H9 (cell line): ENCODE data around the gene DDX47. TPM values are rescaled to one million over a fixed set of nuclear protein-coding genes. Genes with fewer than 3 reads are reported as not detected.

ENCODE experiments used
- DNase-seq: peaks from one replicate; pipeline ENCODE4 v3.0.0-alpha.2; 2017
- H2AFZ ChIP-seq: one replicate; pipeline ENCODE4 v1.6.1; 2013; ENCODE audit warnings: mild to moderate bottlenecking, low read length, control low read depth, moderate library complexity
- H2AK5ac ChIP-seq: 2 replicates; pipeline ENCODE4 v1.6.1; 2013; ENCODE audit warnings: low read length, control low read depth, mixed read lengths; ENCODE audit not compliant: insufficient read length
- H2BK120ac ChIP-seq: one replicate; pipeline ENCODE4 v1.6.1; 2013; ENCODE audit warnings: low read depth, mild to moderate bottlenecking, low read length, control low read depth, inconsistent platforms; ENCODE audit not compliant: poor library complexity, severe bottlenecking
- H2BK12ac ChIP-seq: 2 replicates; pipeline ENCODE4 v1.6.1; 2013; ENCODE audit warnings: low read length, control low read depth, mixed read lengths, low read depth; ENCODE audit not compliant: insufficient read length
- H2BK15ac ChIP-seq: 2 replicates; pipeline ENCODE4 v1.6.1; 2013; ENCODE audit warnings: low read depth, low read length, control low read depth
- H2BK20ac ChIP-seq: one replicate; pipeline ENCODE4 v1.6.1; 2013; ENCODE audit warnings: low read depth, mild to moderate bottlenecking, low read length, control low read depth, inconsistent platforms; ENCODE audit not compliant: poor library complexity, severe bottlenecking
- H2BK5ac ChIP-seq: 2 replicates; pipeline ENCODE4 v1.6.1; 2013; ENCODE audit warnings: low read length, control low read depth, mixed read lengths; ENCODE audit not compliant: insufficient read length
- H3K14ac ChIP-seq: 2 replicates; pipeline ENCODE4 v1.6.1; 2013; ENCODE audit warnings: low read length, control low read depth; ENCODE audit not compliant: insufficient read depth
- H3K18ac ChIP-seq: 2 replicates; pipeline ENCODE4 v1.6.1; 2013; ENCODE audit warnings: low read depth, mild to moderate bottlenecking, mixed read lengths, low read length, control low read depth; ENCODE audit not compliant: insufficient read length
- H3K23ac ChIP-seq: 2 replicates; pipeline ENCODE4 v1.6.1; 2013; ENCODE audit warnings: low read length, control low read depth, mixed read lengths, low read depth; ENCODE audit not compliant: insufficient read length
- H3K23me2 ChIP-seq: 2 replicates; pipeline ENCODE4 v1.6.1; 2013; ENCODE audit warnings: low read depth, mild to moderate bottlenecking, mixed read lengths, low read length, control low read depth; ENCODE audit not compliant: insufficient read length, poor library complexity, severe bottlenecking
- H3K27ac ChIP-seq: 2 replicates; pipeline ENCODE4 v1.5.1; 2013; ENCODE audit warnings: low read length, control low read depth, mixed read lengths, low read depth; ENCODE audit not compliant: insufficient read length
- H3K27me3 ChIP-seq: 2 replicates; pipeline ENCODE4 v1.6.1; 2013; ENCODE audit warnings: low read length, control low read depth, inconsistent platforms; ENCODE audit not compliant: insufficient read depth
- H3K4ac ChIP-seq: 2 replicates; pipeline ENCODE4 v1.6.1; 2013; ENCODE audit warnings: low read depth, mild to moderate bottlenecking, control low read depth, inconsistent platforms, low read length, moderate library complexity
- H3K4me1 ChIP-seq: 2 replicates; pipeline ENCODE4 v1.6.1; 2013; ENCODE audit warnings: low read length, control low read depth, inconsistent platforms; ENCODE audit not compliant: insufficient read depth
- H3K4me2 ChIP-seq: 2 replicates; pipeline ENCODE4 v1.6.1; 2013; ENCODE audit warnings: low read length, control low read depth, mixed read lengths; ENCODE audit not compliant: insufficient read length, insufficient read depth
- H3K56ac ChIP-seq: 2 replicates; pipeline ENCODE4 v1.6.1; 2013; ENCODE audit warnings: low read depth, mild to moderate bottlenecking, mixed read lengths, low read length, control low read depth; ENCODE audit not compliant: insufficient read length
- H3K79me1 ChIP-seq: 2 replicates; pipeline ENCODE4 v1.6.1; 2013; ENCODE audit warnings: low read depth, mild to moderate bottlenecking, moderate library complexity, low read length, control low read depth, inconsistent platforms; ENCODE audit not compliant: insufficient read depth, poor library complexity, severe bottlenecking
- H3K79me2 ChIP-seq: 2 replicates; pipeline ENCODE4 v1.6.1; 2013; ENCODE audit warnings: low read length, control low read depth, inconsistent platforms; ENCODE audit not compliant: insufficient read depth
- H3K9ac ChIP-seq: 2 replicates; pipeline ENCODE4 v1.6.1; 2013; ENCODE audit warnings: low read length, control low read depth, mixed read lengths; ENCODE audit not compliant: insufficient read length; ENCODE audit errors: extremely low read depth
- H3K9me3 ChIP-seq: one replicate; pipeline ENCODE4 v1.6.1; 2013; ENCODE audit warnings: low read depth, low read length, inconsistent platforms; ENCODE audit not compliant: control insufficient read depth
- H3T11ph ChIP-seq: one replicate; pipeline ENCODE4 v1.6.1; 2013; ENCODE audit warnings: mild to moderate bottlenecking, low read length, control low read depth, inconsistent platforms
- H4K20me1 ChIP-seq: one replicate; pipeline ENCODE4 v1.6.1; 2013; ENCODE audit not compliant: control insufficient read depth, insufficient read length, insufficient read depth
- H4K5ac ChIP-seq: 2 replicates; pipeline ENCODE4 v1.6.1; 2013; ENCODE audit warnings: low read depth, mild to moderate bottlenecking, mixed read lengths, low read length, control low read depth; ENCODE audit not compliant: insufficient read length
- H4K8ac ChIP-seq: replicated peaks from 2 replicates; pipeline ENCODE4 v1.6.1; 2013; ENCODE audit warnings: low read length, control low read depth, mixed read lengths, low read depth; ENCODE audit not compliant: insufficient read length
- H4K91ac ChIP-seq: 2 replicates; pipeline ENCODE4 v1.6.1; 2013; ENCODE audit warnings: low read depth, mild to moderate bottlenecking, moderate library complexity, mixed read lengths, low read length, control low read depth; ENCODE audit not compliant: insufficient read length
- H3K27ac Mint-ChIP-seq, 3 experiments: 2 replicates in 2 of 3; 3 replicates in 1 of 3; pipeline ENCODE4 v1.8.0; 2020 to 2021; ENCODE audit warnings: mixed read lengths in 3 of 3, mild to moderate bottlenecking in 1 of 3, moderate library complexity in 1 of 3
- H3K27me3 Mint-ChIP-seq: 2 replicates; pipeline ENCODE4 v1.8.0; 2021; ENCODE audit warnings: low read depth, mild to moderate bottlenecking, moderate library complexity, mixed read lengths
- H3K36me3 Mint-ChIP-seq, 3 experiments: 2 replicates in 2 of 3; 3 replicates in 1 of 3; pipeline ENCODE4 v1.8.0; 2020 to 2021; ENCODE audit warnings: low read depth in 3 of 3, mixed read lengths in 3 of 3; ENCODE audit not compliant: insufficient read depth in 1 of 3
- H3K4me1 Mint-ChIP-seq, 2 experiments: 2 replicates each; pipeline ENCODE4 v1.8.0; 2020; ENCODE audit warnings: mixed read lengths in 2 of 2
- H3K4me3 Mint-ChIP-seq, 2 experiments: 2 replicates in 1 of 2; 3 replicates in 1 of 2; pipeline ENCODE4 v1.8.0; 2020 to 2021; ENCODE audit warnings: mild to moderate bottlenecking in 2 of 2, mixed read lengths in 2 of 2, moderate library complexity in 1 of 2
- H3K9me3 Mint-ChIP-seq, 2 experiments: 2 replicates in 1 of 2; 3 replicates in 1 of 2; pipeline ENCODE4 v1.8.0; 2020; ENCODE audit warnings: mild to moderate bottlenecking in 2 of 2, mixed read lengths in 2 of 2, moderate library complexity in 1 of 2
- WGBS: extraction: QIAGEN DNeasy Blood & Tissue Kit; methylation state at CpG from one replicate; pipeline ENCODE4 v1.1.7; 2013; ENCODE audit warnings: missing lambda C conversion rate, low lambda C conversion rate, mixed read lengths; ENCODE audit not compliant: insufficient read length; ENCODE audit errors: extremely low coverage; 5-methylcytosine and 5-hydroxymethylcytosine counted together
- total RNA-seq: library from RNA; stranded (reverse); gene quantifications from 2 replicates; pipeline ENCODE4 v1.2.1, GENCODE V29; 2021
- TF ChIP-seq, protein P1 (sequence below): fragments of 200-600 bp; sonication (generic); conservative IDR thresholded peaks from 3 replicates; pipeline ENCODE4 v1.8.0; 2021; ENCODE audit warnings: antibody characterized with exemption, mild to moderate bottlenecking

The DDX47 gene
- total RNA-seq, 1 experiment from 2014 or later, result 78.2 TPM

- no peak overlapping the region for H3K23ac ChIP-seq
- no peaks in the 10 kb centered on the region for H3K79me2 ChIP-seq
- H3K79me1 ChIP-seq, result no peaks in the 10 kb centered on the region
- no peaks in the 10 kb centered on the region for H3K23me2 ChIP-seq
- H3K9me3 ChIP-seq, result no peaks in the 10 kb centered on the region
- no peak overlapping the region for H2BK20ac ChIP-seq
- H2AFZ ChIP-seq, result no peak overlapping the region
- Mint-ChIP-seq H3K9me3 (no peaks in the 10 kb centered on the region), H3K36me3 (no peaks in the 10 kb centered on the region; a peak in 1 of 7 replicates), H3K27ac (no peak overlapping the region), H3K4me1 (peaks cover 9 to 14% of the 10 kb centered on the region in 2 experiments), H3K27me3 (peaks cover 2% of the 10 kb centered on the region; the same call in 1 of the 2 replicates), H3K4me3 (no peak overlapping the region)
- H2BK15ac ChIP-seq, result no peak overlapping the region
- no peak overlapping the region for H2AK5ac ChIP-seq
- no peaks in the 10 kb centered on the region for H4K20me1 ChIP-seq
- no peak overlapping the region for H2BK12ac ChIP-seq
- no peak for DNase-seq
- H3K4me1 ChIP-seq, result no peaks in the 10 kb centered on the region
- H3K27me3 ChIP-seq, result no peaks in the 10 kb centered on the region
- H2BK5ac ChIP-seq, result no peak overlapping the region
- no peak overlapping the region for H3T11ph ChIP-seq
- no peak overlapping the region for H3K56ac ChIP-seq
- no peak overlapping the region for H3K27ac ChIP-seq
- H3K9ac ChIP-seq, result no peak overlapping the region
- no peak overlapping the region for H3K4me2 ChIP-seq
- WGBS, result no CpG with 5 or more reads among the region's 2 CpGs
- H4K8ac ChIP-seq, result no peak overlapping the region
- H4K91ac ChIP-seq, result no peak overlapping the region
- H4K5ac ChIP-seq, result no peak overlapping the region
- no peak overlapping the region for H3K4ac ChIP-seq
- H3K18ac ChIP-seq, result no peak overlapping the region
- TF ChIP-seq, protein P1, sequence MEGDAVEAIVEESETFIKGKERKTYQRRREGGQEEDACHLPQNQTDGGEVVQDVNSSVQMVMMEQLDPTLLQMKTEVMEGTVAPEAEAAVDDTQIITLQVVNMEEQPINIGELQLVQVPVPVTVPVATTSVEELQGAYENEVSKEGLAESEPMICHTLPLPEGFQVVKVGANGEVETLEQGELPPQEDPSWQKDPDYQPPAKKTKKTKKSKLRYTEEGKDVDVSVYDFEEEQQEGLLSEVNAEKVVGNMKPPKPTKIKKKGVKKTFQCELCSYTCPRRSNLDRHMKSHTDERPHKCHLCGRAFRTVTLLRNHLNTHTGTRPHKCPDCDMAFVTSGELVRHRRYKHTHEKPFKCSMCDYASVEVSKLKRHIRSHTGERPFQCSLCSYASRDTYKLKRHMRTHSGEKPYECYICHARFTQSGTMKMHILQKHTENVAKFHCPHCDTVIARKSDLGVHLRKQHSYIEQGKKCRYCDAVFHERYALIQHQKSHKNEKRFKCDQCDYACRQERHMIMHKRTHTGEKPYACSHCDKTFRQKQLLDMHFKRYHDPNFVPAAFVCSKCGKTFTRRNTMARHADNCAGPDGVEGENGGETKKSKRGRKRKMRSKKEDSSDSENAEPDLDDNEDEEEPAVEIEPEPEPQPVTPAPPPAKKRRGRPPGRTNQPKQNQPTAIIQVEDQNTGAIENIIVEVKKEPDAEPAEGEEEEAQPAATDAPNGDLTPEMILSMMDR, result no peak
- H3K14ac ChIP-seq, result no peak overlapping the region
- no peak overlapping the region for H2BK120ac ChIP-seq
These were observed 18.5 kb upstream of the DDX47 start for GRCh38 chr12:12794686-12795085.
